ENCODE results near the gene HINT3. TPM values are rescaled to one million over a fixed set of nuclear protein-coding genes. Genes with fewer than 3 reads are reported as not detected.
"Not testable (repeated sequence)": the region's sequence is repeated elsewhere in the genome, so short reads cannot be mapped to it uniquely, and the experiment has no call there.

Gene HINT3
- total RNA-seq (2014; rRNA removed; shearing (Covaris generic)) = 8.0 and 10.3 TPM in 2 replicates
- polyA plus RNA-seq (2016; fragmentation: Nextera tagmentation; extraction: Ambion mirVana) = 1.8 and 1.9 TPM in 2 replicates
- long read RNA-seq, transcript HINT3-201 (5 exons, 3,314 nt) = major isoform, 5 of 5 reads
- long read RNA-seq, partial matches to known transcripts = 0 of 5 reads
- long read RNA-seq, other reads (novel, unspliced or antisense) = 0 of 5 reads

DNA sequence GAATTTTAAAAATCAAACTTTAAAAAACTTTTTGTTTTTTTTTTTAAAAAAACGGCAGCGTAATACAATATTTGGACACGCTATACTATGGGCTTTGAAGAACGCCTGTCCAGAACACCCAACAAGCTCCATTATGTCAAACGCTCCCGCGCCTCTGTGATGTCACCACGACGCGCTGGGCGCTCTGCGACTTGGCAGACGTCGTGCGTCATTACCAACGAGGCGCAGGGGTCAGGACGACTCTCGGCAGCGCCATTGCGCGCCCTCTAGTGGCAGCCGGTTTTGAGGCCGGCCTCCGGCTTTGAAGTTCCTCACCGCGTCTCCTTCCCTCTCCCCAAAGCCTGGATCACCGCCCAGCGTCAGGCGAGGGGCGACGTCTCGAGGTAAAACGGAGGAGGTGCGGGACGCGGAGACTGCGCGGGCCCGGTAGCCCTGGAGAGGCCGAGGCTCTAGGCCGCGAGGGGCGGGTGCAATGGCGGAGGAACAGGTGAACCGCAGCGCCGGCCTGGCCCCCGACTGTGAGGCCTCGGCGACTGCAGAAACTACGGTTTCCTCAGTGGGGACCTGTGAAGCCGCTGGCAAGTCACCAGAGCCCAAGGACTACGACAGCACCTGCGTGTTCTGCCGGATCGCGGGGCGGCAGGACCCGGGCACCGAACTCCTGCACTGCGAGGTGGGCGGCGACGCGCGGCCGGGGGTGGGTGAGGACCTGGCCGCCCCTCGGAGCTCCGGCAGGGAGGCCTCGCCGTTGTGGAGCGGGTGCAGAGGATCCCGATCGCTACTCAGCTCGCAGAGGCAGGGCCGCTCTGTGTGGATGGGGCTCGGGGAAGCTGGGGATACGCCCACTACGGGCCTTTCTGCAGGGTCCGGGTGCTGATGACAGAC lies at the start of gene HINT3:
Gene HINT3, plus strand, starts transcription at position 265 of the 885 bp plus-strand sequence. Its CDS starts 208 bp downstream, at position 473.
- H3K27me3 Mint-ChIP-seq (ENCODE audit: insufficient read depth, low read depth, poor library complexity) = peaks cover 3% of the 10 kb centered on the region
- Histone ChIP-seq H4K20me1 (replicated peaks; ENCODE audit: insufficient read depth) (no peaks in the 10 kb centered on the region), H3K79me2 (replicated peaks; ENCODE audit: insufficient read depth) (no peaks in the 10 kb centered on the region), H3K27ac (ENCODE audit: low read depth) (peak within 1 kb of the TSS; percentile 65; the same call in 1 of the 2 replicates), H3K4me3 (peak within 1 kb of the TSS; percentile 92), H3K9me2 (ENCODE audit: insufficient read depth) (no peaks in the 10 kb centered on the region), H2AFZ (peak within 1 kb of the TSS; percentile 97), H3K4me1 (ENCODE audit: insufficient read depth) (peaks cover 10% of the 10 kb centered on the region), H3K36me3 (ENCODE audit: insufficient read depth) (no peaks in the 10 kb centered on the region), H3K4me2 (peak within 1 kb of the TSS; percentile 77), H3K27me3 (ENCODE audit: insufficient read depth) (no peaks in the 10 kb centered on the region), H3F3A (replicated peaks; ENCODE audit: low read depth) (no peaks in the 10 kb centered on the region)
- DNase-seq (ENCODE audit: low spot score) (peak; percentile 99), ATAC-seq (peak; percentile 90)
- peaks cover 5% of the 10 kb centered on the region; the same call in 2 of the 3 replicates for H3K36me3 Mint-ChIP-seq (ENCODE audit: low read depth)
- peak within 1 kb of the TSS; percentile 56 for H3K27ac Mint-ChIP-seq
- no peak within 1 kb of the TSS; the same call in 2 of the 3 replicates for H3K4me3 Mint-ChIP-seq
- peaks cover 2% of the 10 kb centered on the region; the same call in 1 of the 3 replicates for H3K4me1 Mint-ChIP-seq
- peaks cover 13% of the 10 kb centered on the region for H3K9me3 Mint-ChIP-seq
- peak; percentile 91 to 96 for TF ChIP-seq CTCF (conservative IDR thresholded peaks at IDR 0.05; ENCODE audit: low read depth in 2 of 2)
- no peak for TF ChIP-seq JUNB (IDR thresholded peaks at IDR 0.05; ENCODE audit: unreplicated experiment)
- no peak for TF ChIP-seq ZNF331 (CRISPR knock-in tag; IDR thresholded peaks at IDR 0.05; ENCODE audit: low read depth)
- TF ChIP-seq POLR2AphosphoS5 (IDR thresholded peaks at IDR 0.05; ENCODE audit: low read depth) = peak; percentile 66
- no peak for TF ChIP-seq EZH2phosphoT487 (IDR thresholded peaks at IDR 0.05; ENCODE audit: unreplicated experiment)
- TF ChIP-seq, protein P1, sequence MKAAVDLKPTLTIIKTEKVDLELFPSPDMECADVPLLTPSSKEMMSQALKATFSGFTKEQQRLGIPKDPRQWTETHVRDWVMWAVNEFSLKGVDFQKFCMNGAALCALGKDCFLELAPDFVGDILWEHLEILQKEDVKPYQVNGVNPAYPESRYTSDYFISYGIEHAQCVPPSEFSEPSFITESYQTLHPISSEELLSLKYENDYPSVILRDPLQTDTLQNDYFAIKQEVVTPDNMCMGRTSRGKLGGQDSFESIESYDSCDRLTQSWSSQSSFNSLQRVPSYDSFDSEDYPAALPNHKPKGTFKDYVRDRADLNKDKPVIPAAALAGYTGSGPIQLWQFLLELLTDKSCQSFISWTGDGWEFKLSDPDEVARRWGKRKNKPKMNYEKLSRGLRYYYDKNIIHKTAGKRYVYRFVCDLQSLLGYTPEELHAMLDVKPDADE (IDR thresholded peaks at IDR 0.05) = peak; percentile 74
- TF ChIP-seq CREB1 (CRISPR knock-in tag; IDR thresholded peaks at IDR 0.05; ENCODE audit: low read depth) = peak; percentile 98
- TF ChIP-seq NANOG (IDR thresholded peaks at IDR 0.05; ENCODE audit: borderline replicate concordance) = 0 out of 2 replicates have a peak, but pooled peaks have one; percentile 19

- Mint-ChIP-seq H3K27me3 (ENCODE audit: insufficient read depth, low read depth, poor library complexity) (no peaks in the 10 kb centered on the region), H3K4me1 (peaks cover 8% of the 10 kb centered on the region; the same call in 1 of the 3 replicates)
These were observed 46.0 kb upstream of the HINT3 start for GRCh38 chr6:125910527-125910926.

DNA sequence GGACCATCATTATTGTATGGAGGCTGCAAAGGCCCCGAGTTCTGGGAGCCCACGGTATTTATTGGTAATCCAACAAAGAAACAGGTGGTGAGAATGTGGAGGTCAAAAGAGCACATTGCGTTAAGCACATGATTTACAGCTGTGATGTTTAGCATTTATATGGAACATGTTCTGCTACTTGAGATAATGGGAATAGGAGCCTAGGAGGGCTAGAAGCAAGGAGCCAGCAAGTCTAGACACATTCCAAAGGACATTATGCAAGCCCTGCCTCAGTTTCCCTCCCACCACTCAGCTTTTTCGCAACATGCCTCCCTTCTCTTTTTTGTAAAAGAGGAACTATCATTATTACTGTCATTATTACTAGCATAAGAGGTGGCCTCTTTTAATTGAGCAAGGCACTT lies 45.5 kb upstream of the HINT3 start:
- not testable (repeated sequence) for H3K27ac Mint-ChIP-seq; H3K4me2 ChIP-seq; H3K27ac ChIP-seq (ENCODE audit: low read depth); DNase-seq (ENCODE audit: low spot score); H3K4me1 Mint-ChIP-seq; H4K20me1 ChIP-seq (replicated peaks; ENCODE audit: insufficient read depth); H3K9me3 Mint-ChIP-seq; H3K9me2 ChIP-seq (ENCODE audit: insufficient read depth); H3K27me3 Mint-ChIP-seq (ENCODE audit: insufficient read depth, low read depth, poor library complexity); H3K36me3 ChIP-seq (ENCODE audit: insufficient read depth); H3F3A ChIP-seq (replicated peaks; ENCODE audit: low read depth); H3K36me3 Mint-ChIP-seq (ENCODE audit: low read depth); H3K79me2 ChIP-seq (replicated peaks; ENCODE audit: insufficient read depth); H3K4me3 ChIP-seq; ATAC-seq; H3K27me3 ChIP-seq (ENCODE audit: insufficient read depth); H3K4me1 ChIP-seq (ENCODE audit: insufficient read depth); H3K4me3 Mint-ChIP-seq; H2AFZ ChIP-seq

More at GRCh38 chr6:125910527-125910926, 46.0 kb upstream of the HINT3 start:
- H3F3A ChIP-seq (replicated peaks; ENCODE audit: low read depth) = 0 out of 2 replicates have a peak, but pooled peaks cover 3% of the 10 kb centered on the region
- no peak overlapping the region for H3K4me3 Mint-ChIP-seq
- no peaks in the 10 kb centered on the region for H3K4me1 ChIP-seq (ENCODE audit: insufficient read depth)
- no peaks in the 10 kb centered on the region for H3K27me3 ChIP-seq (ENCODE audit: insufficient read depth)
- TF ChIP-seq EZH2phosphoT487 (IDR thresholded peaks at IDR 0.05; ENCODE audit: unreplicated experiment) = no peak
- DNase-seq (ENCODE audit: low spot score) (no peak), ATAC-seq (no peak)
- H2AFZ ChIP-seq = no peak overlapping the region
- no peak overlapping the region for H3K4me2 ChIP-seq
- H3K9me2 ChIP-seq (ENCODE audit: insufficient read depth) = no peaks in the 10 kb centered on the region
- H4K20me1 ChIP-seq (replicated peaks; ENCODE audit: insufficient read depth) = no peaks in the 10 kb centered on the region
- H3K27ac ChIP-seq (ENCODE audit: low read depth) = no peak overlapping the region
- no peaks in the 10 kb centered on the region for H3K36me3 Mint-ChIP-seq (ENCODE audit: low read depth)
- H3K4me3 ChIP-seq = no peak overlapping the region
- no peak overlapping the region for H3K27ac Mint-ChIP-seq
- H3K36me3 ChIP-seq (ENCODE audit: insufficient read depth) = no peaks in the 10 kb centered on the region
- no peaks in the 10 kb centered on the region for H3K9me3 Mint-ChIP-seq
- H3K79me2 ChIP-seq (replicated peaks; ENCODE audit: insufficient read depth) = no peaks in the 10 kb centered on the region

GRCh38 chr6:125912430-125912829 lies 44.1 kb upstream of the HINT3 start:
- not testable (repeated sequence) for H3K27ac Mint-ChIP-seq

More at GRCh38 chr6:125912430-125912829, 44.1 kb upstream of the HINT3 start:
- not testable (repeated sequence) for H4K20me1 ChIP-seq (replicated peaks; ENCODE audit: insufficient read depth); H3K36me3 Mint-ChIP-seq (ENCODE audit: low read depth); H3K79me2 ChIP-seq (replicated peaks; ENCODE audit: insufficient read depth); H3K27me3 Mint-ChIP-seq (ENCODE audit: insufficient read depth, low read depth, poor library complexity); H3K4me1 Mint-ChIP-seq; H2AFZ ChIP-seq; H3K27me3 ChIP-seq (ENCODE audit: insufficient read depth); H3K4me1 ChIP-seq (ENCODE audit: insufficient read depth); H3K9me2 ChIP-seq (ENCODE audit: insufficient read depth); H3F3A ChIP-seq (replicated peaks; ENCODE audit: low read depth); H3K4me3 Mint-ChIP-seq; H3K4me2 ChIP-seq; H3K4me3 ChIP-seq; H3K36me3 ChIP-seq (ENCODE audit: insufficient read depth); ATAC-seq; H3K9me3 Mint-ChIP-seq; H3K27ac ChIP-seq (ENCODE audit: low read depth); DNase-seq (ENCODE audit: low spot score)

All from GM23338 (cell line).